TTC549 (cell line): ENCODE measurements around the gene ERBB3.

ENCODE experiments used
- FAIRE-seq: peaks from 2 replicates; lab custom pipeline; 2012; peaks lifted over from hg19 to GRCh38; lab: Jason Lieb, UNC

Gene ERBB3

DNA sequence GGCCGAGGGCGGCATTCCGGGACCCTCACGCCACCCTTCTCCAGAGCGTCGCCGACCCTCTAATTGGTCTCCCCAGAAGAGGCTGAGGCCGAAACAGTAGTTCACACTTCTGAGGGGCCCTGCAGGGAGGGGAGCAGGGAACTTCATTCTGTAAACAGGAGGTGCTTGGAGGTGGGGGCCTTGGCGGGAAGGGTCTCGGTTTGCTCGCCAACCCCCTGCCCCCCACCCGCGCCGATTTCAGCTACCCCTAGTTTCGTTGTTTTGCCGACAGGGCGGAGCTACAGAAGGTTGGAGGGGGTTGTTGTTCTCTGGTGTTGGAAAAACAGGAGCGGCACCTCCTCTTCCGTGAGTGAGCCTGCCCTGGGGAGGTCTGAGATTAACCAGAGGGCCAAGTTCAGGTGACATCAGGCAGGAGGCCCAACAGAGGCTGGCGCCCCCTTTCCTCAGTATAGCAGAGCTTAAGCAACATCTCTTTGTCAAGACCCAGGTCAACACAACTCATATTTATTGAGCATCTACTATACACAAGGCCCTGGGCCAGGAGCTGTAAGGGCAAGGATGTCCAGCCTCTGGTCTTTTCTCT, 682 bp downstream of the ERBB3 start:
- FAIRE-seq, result no peak

GRCh38 chr12:56081393-56082347, 1.7 kb downstream of the ERBB3 start:
- no peak for FAIRE-seq

- FAIRE-seq, result no peak
Observed at GRCh38 chr12:56082382-56082781, 2.4 kb downstream of the ERBB3 start.

DNA sequence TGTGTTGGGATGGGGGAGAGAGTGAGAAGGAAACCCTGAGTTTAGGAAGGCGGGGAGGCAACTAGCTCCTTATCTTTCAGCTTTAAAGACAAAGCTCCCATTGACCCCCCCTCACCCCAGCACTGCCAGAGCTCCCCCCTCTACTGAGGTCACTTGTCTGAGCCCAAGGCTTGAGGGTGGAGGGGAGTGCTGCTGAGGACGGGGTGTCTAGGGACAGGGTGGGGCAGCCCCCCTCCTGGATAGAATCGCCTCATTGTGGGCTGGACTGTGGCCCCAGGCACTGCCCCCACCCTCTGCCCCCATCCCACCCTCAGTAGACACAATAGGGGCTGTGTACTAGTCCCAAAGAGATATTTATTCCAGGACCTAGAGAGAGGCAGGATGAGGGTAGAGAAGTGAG, 3.0 kb downstream of the ERBB3 start:
- FAIRE-seq, result no peak

DNA sequence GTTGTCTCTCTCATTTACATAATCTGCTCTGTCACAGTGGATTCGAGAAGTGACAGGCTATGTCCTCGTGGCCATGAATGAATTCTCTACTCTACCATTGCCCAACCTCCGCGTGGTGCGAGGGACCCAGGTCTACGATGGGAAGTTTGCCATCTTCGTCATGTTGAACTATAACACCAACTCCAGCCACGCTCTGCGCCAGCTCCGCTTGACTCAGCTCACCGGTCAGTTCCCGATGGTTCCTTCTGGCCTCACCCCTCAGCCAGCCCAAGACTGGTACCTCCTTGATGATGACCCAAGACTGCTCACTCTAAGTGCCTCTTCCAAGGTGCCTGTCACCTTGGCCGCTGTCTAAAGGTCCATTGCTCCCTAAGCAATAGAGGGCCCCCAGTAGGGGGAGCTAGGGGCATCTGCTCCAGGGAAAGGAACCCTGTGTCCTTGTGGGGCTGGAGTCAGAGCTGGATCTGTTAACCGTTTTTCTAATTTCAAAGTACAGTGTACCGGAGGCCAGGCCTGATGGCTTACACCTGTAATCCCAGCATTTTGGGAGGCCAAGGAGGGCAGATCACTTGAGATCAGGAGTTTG, 5.1 kb downstream of the ERBB3 start:
- no peak for FAIRE-seq

DNA sequence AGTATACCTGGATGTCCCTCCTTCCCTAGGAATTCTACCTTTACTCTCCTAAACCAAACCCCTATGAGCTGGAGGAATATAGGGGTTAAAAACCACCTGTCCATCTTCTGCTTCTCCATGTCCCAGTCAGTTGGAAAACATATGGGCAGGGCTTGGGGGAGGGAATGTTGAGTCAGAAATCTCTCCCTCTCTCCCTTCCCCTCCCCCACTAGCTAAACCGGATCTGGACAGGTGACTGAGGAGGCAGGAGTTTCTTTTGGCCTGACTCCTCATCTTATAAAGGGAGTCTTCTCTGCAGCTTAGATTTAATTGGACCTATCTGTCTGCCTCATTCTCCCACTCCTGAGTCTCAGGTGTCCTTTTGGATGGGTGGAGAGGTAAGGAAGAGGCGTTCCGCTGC, 6.1 kb downstream of the ERBB3 start:
- FAIRE-seq, result no peak

DNA sequence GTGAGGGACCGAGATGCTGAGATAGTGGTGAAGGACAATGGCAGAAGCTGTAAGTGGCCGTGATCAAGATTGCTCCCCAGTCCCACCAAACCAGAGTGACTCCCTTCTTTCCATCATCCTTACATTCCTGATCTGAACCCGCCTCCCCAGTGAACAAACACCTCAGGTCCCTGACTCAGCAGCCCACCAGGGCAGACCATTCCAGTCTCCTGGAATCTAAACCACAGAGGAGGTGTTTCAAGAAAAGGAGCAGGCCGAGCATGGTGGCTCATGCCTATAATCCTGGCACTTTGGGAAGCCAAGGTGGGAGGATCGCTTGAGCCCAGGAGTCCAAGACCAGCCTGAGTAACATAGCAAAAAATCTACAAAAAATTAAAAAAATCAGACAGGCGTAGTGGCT, 6.6 kb downstream of the ERBB3 start:
- FAIRE-seq, result no peak

DNA sequence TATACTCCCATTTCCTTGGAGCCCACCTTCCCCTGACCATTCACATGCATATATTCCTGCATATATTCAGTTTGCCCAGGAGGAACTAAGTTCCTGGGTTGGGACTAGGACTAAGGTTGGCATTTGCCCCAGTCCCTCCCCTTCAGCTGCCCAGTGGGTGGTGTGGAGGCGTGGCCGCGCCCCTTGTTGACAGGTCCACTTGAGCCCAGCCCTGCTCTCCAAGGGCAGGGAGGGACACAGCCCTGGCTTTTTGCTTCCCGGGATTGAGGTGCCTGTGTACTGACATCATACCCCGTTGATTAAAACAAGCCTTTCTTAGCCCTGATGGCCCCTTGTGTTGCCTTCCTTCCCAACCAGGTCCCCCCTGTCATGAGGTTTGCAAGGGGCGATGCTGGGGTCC, 7.3 kb downstream of the ERBB3 start:
- FAIRE-seq, result no peak

GRCh38 chr12:56097738-56098137, 17.8 kb downstream of the ERBB3 start:
- no peak for FAIRE-seq

GRCh38 chr12:56098592-56098991, 18.6 kb downstream of the ERBB3 start:
- FAIRE-seq, result no peak

GRCh38 chr12:56099787-56100186, 19.8 kb downstream of the ERBB3 start:
- no peak for FAIRE-seq

- no peak for FAIRE-seq
Observed at GRCh38 chr12:56101045-56101444, 21.1 kb downstream of the ERBB3 start.

DNA sequence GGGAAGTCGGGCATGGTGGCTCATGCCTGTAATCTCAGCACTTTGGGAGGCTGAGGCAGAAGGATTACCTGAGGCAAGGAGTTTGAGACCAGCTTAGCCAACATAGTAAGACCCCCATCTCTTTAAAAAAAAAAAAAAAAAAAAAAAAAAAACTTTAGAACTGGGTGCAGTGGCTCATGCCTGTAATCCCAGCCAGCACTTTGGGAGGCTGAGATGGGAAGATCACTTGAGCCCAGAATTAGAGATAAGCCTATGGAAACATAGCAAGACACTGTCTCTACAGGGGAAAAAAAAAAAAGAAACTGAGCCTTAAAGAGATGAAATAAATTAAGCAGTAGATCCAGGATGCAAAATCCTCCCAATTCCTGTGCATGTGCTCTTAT, 22.7 kb downstream of the ERBB3 start:
- no peak for FAIRE-seq

GRCh38 chr12:56103066-56103711, 23.2 kb downstream of the ERBB3 start:
- FAIRE-seq, result no peak

GRCh38 chr12:56103823-56104108, 23.8 kb downstream of the ERBB3 start:
- FAIRE-seq, result no peak

- FAIRE-seq, result peak; percentile 92
Observed at GRCh38 chr12:56104109-56104814, 24.3 kb downstream of the ERBB3 start, which contains the start of gene PA2G4. Gene PA2G4, plus strand, starts transcription at chr12:56104559. Its CDS starts 179 bp downstream, at chr12:56104738.

GRCh38 chr12:56104815-56105608, 25.0 kb downstream of the ERBB3 start:
- no peak for FAIRE-seq

DNA sequence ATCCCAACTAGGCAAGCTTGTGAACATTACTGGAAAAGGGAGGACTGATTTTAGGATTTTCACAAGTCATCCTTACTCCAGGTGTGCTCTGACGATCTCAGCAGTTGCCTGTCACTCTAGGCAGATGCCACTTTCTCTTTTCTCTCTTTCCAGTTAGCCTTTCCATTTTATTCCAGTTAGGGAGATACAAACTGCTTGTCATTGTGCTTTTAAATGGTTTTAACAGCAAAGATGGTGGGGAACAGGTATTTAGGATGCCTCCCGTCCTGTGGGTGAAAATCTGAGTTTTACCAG, 25.6 kb downstream of the ERBB3 start:
- FAIRE-seq, result no peak

DNA sequence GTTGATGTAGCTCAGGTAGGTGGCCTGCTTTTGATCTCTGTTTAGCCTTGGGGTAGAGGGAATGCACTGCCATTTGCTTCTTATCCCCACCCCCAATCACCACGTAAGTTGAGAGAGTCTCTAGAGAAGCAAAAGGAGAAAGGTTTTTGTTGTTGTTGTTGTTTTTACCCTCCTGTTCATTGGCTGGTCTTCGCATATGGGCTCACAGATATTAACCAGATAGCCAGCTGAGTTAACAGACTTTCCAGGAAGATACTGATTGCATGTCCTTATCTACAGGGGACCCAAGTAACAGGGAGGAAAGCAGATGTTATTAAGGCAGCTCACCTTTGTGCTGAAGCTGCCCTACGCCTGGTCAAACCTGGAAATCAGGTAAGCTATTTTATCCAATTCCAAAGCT, 27.3 kb downstream of the ERBB3 start:
- FAIRE-seq, result no peak

DNA sequence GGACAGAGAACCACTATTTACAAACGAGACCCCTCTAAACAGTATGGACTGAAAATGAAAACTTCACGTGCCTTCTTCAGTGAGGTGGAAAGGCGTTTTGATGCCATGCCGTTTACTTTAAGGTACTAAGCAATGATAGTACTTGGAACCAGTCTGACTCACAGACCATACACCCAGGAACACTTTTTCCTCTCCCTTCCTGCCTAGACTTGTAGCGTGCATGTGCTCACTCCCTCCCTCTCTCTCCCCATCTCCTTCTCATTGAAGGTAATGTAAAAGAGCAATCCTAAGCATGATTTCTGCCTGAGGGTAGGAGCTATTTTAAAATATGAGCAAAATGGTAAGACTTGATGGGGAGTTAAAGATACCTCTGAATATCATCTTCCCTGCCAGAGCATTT, 30.6 kb downstream of the ERBB3 start:
- FAIRE-seq, result no peak

GRCh38 chr12:56114084-56114483, 34.1 kb downstream of the ERBB3 start:
- no peak for FAIRE-seq

- no peak for FAIRE-seq
Observed at GRCh38 chr12:56115329-56115728, 35.4 kb downstream of the ERBB3 start.
